GM23338 (cell line): Measurements from ENCODE around the gene SARNP. TPM values are rescaled to one million over a fixed set of nuclear protein-coding genes. Genes with fewer than 3 reads are reported as not detected.

Experiments used
- ATAC-seq: fragments of 200-7000 bp; cut with Tn5 transposase; 3 replicates; pipeline ENCODE4 v1.9.1; 2020
- DNase-seq: peaks from one replicate; pipeline ENCODE4 v3.0.0-alpha.2; 2015; ENCODE audit warnings: low spot score
- H2AFZ ChIP-seq: fragments of 200-600 bp; sonication (generic); 2 replicates; pipeline ENCODE4 v1.8.0; 2016; ENCODE audit warnings: antibody characterized with exemption, mild to moderate bottlenecking, moderate library complexity
- H3F3A ChIP-seq: fragments of 200-600 bp; sonication (generic); replicated peaks from 2 replicates; pipeline ENCODE4 v1.8.0; 2017; ENCODE audit warnings: antibody characterized with exemption, mixed run types, low read depth
- H3K27ac ChIP-seq: fragments of 200-600 bp; sonication (generic); 2 replicates; pipeline ENCODE4 v1.6.1; 2016; ENCODE audit warnings: low read depth
- H3K27me3 ChIP-seq: fragments of 200-600 bp; sonication (generic); 2 replicates; pipeline ENCODE4 v1.8.0; 2016; ENCODE audit warnings: mild to moderate bottlenecking, mixed run types, moderate library complexity; ENCODE audit not compliant: insufficient read depth
- H3K36me3 ChIP-seq: fragments of 200-600 bp; sonication (generic); 2 replicates; pipeline ENCODE4 v1.8.0; 2016; ENCODE audit warnings: mild to moderate bottlenecking; ENCODE audit not compliant: insufficient read depth
- H3K4me1 ChIP-seq: fragments of 200-600 bp; sonication (generic); 2 replicates; pipeline ENCODE4 v1.8.0; 2016; ENCODE audit warnings: mild to moderate bottlenecking, moderate library complexity; ENCODE audit not compliant: insufficient read depth
- H3K4me2 ChIP-seq: fragments of 200-600 bp; sonication (generic); 2 replicates; pipeline ENCODE4 v1.7.1; 2017; ENCODE audit warnings: mixed run types
- H3K4me3 ChIP-seq: fragments of 200-600 bp; sonication (generic); 2 replicates; pipeline ENCODE4 v1.6.1; 2016; ENCODE audit warnings: mixed run types
- H3K79me2 ChIP-seq: fragments of 200-600 bp; sonication (generic); replicated peaks from 2 replicates; pipeline ENCODE4 v1.8.0; 2017; ENCODE audit warnings: mild to moderate bottlenecking; ENCODE audit not compliant: insufficient read depth
- H3K9me2 ChIP-seq: fragments of 200-600 bp; sonication (generic); 2 replicates; pipeline ENCODE4 v1.8.0; 2017; ENCODE audit not compliant: insufficient read depth
- H4K20me1 ChIP-seq: fragments of 200-600 bp; sonication (generic); replicated peaks from 2 replicates; pipeline ENCODE4 v1.8.0; 2017; ENCODE audit warnings: mild to moderate bottlenecking; ENCODE audit not compliant: insufficient read depth
- H3K27ac Mint-ChIP-seq: 2 replicates; pipeline ENCODE4 v1.8.0; 2020; ENCODE audit warnings: inconsistent platforms, mild to moderate bottlenecking, moderate library complexity, mixed read lengths
- H3K27me3 Mint-ChIP-seq: 3 replicates; pipeline ENCODE4 v1.8.0; 2022; ENCODE audit warnings: low read depth, mild to moderate bottlenecking, moderate library complexity, mixed read lengths, inconsistent platforms; ENCODE audit not compliant: insufficient read depth, poor library complexity
- H3K36me3 Mint-ChIP-seq: 3 replicates; pipeline ENCODE4 v1.8.0; 2021; ENCODE audit warnings: low read depth, mild to moderate bottlenecking, inconsistent platforms, moderate library complexity, mixed read lengths
- H3K4me1 Mint-ChIP-seq: 3 replicates; pipeline ENCODE4 v1.8.0; 2020; ENCODE audit warnings: mild to moderate bottlenecking, inconsistent platforms, mixed read lengths
- H3K4me3 Mint-ChIP-seq: 3 replicates; pipeline ENCODE4 v1.8.0; 2021; ENCODE audit warnings: moderate library complexity, mild to moderate bottlenecking, inconsistent platforms, mixed read lengths
- H3K9me3 Mint-ChIP-seq: 3 replicates; pipeline ENCODE4 v1.8.0; 2020; ENCODE audit warnings: moderate library complexity, mild to moderate bottlenecking, inconsistent platforms, mixed read lengths
- CREB1 ChIP-seq: fragments of 250-450 bp; sonication (Bioruptor Pico); IDR thresholded peaks from 2 replicates; pipeline ENCODE4 v1.5.0; 2020; ENCODE audit warnings: low read depth, mild to moderate bottlenecking, moderate library complexity
- EZH2 ChIP-seq: fragments of 200-600 bp; sonication (generic); IDR thresholded peaks from one replicate; pipeline ENCODE4 v1.8.0; 2017; ENCODE audit warnings: antibody characterized with exemption, mild to moderate bottlenecking, low read depth; ENCODE audit not compliant: unreplicated experiment
- EZH2phosphoT487 ChIP-seq: fragments of 200-600 bp; sonication (generic); IDR thresholded peaks from one replicate; pipeline ENCODE4 v1.8.1; 2018; ENCODE audit warnings: antibody characterized with exemption; ENCODE audit not compliant: unreplicated experiment
- JUNB ChIP-seq: IDR thresholded peaks from one replicate; pipeline ENCODE4 v1.6.1; 2016; ENCODE audit warnings: antibody characterized with exemption; ENCODE audit not compliant: unreplicated experiment
- NANOG ChIP-seq: IDR thresholded peaks from 2 replicates; pipeline ENCODE4 v1.6.1; 2016; ENCODE audit warnings: antibody characterized with exemption, borderline replicate concordance
- POLR2AphosphoS5 ChIP-seq: IDR thresholded peaks from 2 replicates; pipeline ENCODE4 v1.6.1; 2016; ENCODE audit warnings: antibody characterized with exemption, low read depth
- STAT1 ChIP-seq: IDR thresholded peaks from one replicate; pipeline ENCODE4 v1.6.1; 2016; ENCODE audit warnings: antibody characterized with exemption; ENCODE audit not compliant: unreplicated experiment
- ZNF114 ChIP-seq: fragments of 250-450 bp; sonication (Bioruptor Pico); IDR thresholded peaks from 2 replicates; pipeline ENCODE4 v1.5.0; 2020; ENCODE audit warnings: mild to moderate bottlenecking, moderate library complexity
- ZNF331 ChIP-seq: fragments of 250-450 bp; sonication (Bioruptor Pico); IDR thresholded peaks from 2 replicates; pipeline ENCODE4 v1.5.0; 2020; ENCODE audit warnings: low read depth, mild to moderate bottlenecking, moderate library complexity
- polyA plus RNA-seq: library from polyadenylated mRNA; unstranded; fragments of >200 nt; fragmentation: Nextera tagmentation; extraction: Ambion mirVana; gene quantifications from 2 replicates; pipeline ENCODE4 v1.2.1, GENCODE V29; 2016
- total RNA-seq: library from RNA; depleted of rRNA; stranded (reverse); fragments of >200 nt; shearing (Covaris generic); gene quantifications from 2 replicates; pipeline ENCODE4 v1.2.3, GENCODE V29; 2014
- TF ChIP-seq, protein P1 (sequence below): IDR thresholded peaks from one replicate; pipeline ENCODE4 v1.6.1; 2018; ENCODE audit warnings: antibody characterized with exemption; ENCODE audit not compliant: unreplicated experiment
- TF ChIP-seq, protein P2 (sequence below): IDR thresholded peaks from 2 replicates; pipeline ENCODE4 v1.6.1; 2016; ENCODE audit warnings: antibody characterized with exemption
- TF ChIP-seq, protein P3 (sequence below), 2 experiments: fragments of 200-600 bp in 1 of 2; sonication (generic) in 1 of 2; conservative IDR thresholded peaks; 2 replicates each; pipeline versions ENCODE4 v1.5.1 to v1.6.1; 2016 to 2017; ENCODE audit warnings: antibody characterized with exemption in 2 of 2, low read depth in 2 of 2, mild to moderate bottlenecking in 2 of 2, moderate library complexity in 1 of 2
- TF ChIP-seq, protein P4 (sequence below): fragments of 250-450 bp; sonication (Bioruptor Pico); IDR thresholded peaks from 2 replicates; pipeline ENCODE4 v1.5.0; 2020; ENCODE audit warnings: mild to moderate bottlenecking, moderate library complexity

SARNP gene
- total and polyA plus RNA-seq, 2 experiments from 2014 or later, result 96.0 to 313 TPM

DNA sequence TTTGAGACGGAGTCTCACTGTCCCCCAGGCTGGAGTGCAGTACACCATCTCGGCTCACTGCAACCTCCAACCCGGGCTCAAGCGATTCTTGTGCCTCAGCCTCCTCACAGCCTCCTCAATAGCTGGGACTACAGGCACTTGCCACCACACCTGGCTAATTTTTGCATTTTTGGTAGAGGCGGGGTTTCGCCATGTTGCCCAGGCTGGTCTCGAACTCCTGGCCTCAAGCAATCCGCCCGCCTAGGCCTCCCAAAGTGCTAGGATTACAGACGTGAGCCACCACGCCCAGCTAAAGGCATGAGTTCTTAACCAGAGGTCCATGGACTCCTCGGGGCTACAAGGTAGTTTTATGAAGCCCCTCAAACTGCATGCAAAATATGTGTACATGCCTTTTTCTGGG, 2.1 kb downstream of the SARNP start:
- no peaks in the 10 kb centered on the region for H3K27me3 Mint-ChIP-seq
- H3K4me3 ChIP-seq, result peak overlapping the region; percentile 77
- H3K4me1 ChIP-seq, result peaks cover 50% of the 10 kb centered on the region
- H3F3A ChIP-seq, result peaks cover 18% of the 10 kb centered on the region; the same call in 1 of the 2 replicates
- H3K36me3 Mint-ChIP-seq, result peaks cover 31% of the 10 kb centered on the region
- no peak for ATAC-seq
- no peaks in the 10 kb centered on the region for H3K9me2 ChIP-seq
- no peak overlapping the region for H2AFZ ChIP-seq
- peaks cover 86% of the 10 kb centered on the region for H3K79me2 ChIP-seq
- H3K9me3 Mint-ChIP-seq, result no peaks in the 10 kb centered on the region
- H3K36me3 ChIP-seq, result peaks cover 12% of the 10 kb centered on the region
- DNase-seq, result no peak
- H3K27ac Mint-ChIP-seq, result no peak overlapping the region; the same call in 1 of the 2 replicates
- TF ChIP-seq, protein P1, sequence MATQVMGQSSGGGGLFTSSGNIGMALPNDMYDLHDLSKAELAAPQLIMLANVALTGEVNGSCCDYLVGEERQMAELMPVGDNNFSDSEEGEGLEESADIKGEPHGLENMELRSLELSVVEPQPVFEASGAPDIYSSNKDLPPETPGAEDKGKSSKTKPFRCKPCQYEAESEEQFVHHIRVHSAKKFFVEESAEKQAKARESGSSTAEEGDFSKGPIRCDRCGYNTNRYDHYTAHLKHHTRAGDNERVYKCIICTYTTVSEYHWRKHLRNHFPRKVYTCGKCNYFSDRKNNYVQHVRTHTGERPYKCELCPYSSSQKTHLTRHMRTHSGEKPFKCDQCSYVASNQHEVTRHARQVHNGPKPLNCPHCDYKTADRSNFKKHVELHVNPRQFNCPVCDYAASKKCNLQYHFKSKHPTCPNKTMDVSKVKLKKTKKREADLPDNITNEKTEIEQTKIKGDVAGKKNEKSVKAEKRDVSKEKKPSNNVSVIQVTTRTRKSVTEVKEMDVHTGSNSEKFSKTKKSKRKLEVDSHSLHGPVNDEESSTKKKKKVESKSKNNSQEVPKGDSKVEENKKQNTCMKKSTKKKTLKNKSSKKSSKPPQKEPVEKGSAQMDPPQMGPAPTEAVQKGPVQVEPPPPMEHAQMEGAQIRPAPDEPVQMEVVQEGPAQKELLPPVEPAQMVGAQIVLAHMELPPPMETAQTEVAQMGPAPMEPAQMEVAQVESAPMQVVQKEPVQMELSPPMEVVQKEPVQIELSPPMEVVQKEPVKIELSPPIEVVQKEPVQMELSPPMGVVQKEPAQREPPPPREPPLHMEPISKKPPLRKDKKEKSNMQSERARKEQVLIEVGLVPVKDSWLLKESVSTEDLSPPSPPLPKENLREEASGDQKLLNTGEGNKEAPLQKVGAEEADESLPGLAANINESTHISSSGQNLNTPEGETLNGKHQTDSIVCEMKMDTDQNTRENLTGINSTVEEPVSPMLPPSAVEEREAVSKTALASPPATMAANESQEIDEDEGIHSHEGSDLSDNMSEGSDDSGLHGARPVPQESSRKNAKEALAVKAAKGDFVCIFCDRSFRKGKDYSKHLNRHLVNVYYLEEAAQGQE, result no peak
- TF ChIP-seq, protein P2, sequence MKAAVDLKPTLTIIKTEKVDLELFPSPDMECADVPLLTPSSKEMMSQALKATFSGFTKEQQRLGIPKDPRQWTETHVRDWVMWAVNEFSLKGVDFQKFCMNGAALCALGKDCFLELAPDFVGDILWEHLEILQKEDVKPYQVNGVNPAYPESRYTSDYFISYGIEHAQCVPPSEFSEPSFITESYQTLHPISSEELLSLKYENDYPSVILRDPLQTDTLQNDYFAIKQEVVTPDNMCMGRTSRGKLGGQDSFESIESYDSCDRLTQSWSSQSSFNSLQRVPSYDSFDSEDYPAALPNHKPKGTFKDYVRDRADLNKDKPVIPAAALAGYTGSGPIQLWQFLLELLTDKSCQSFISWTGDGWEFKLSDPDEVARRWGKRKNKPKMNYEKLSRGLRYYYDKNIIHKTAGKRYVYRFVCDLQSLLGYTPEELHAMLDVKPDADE, result no peak
- TF ChIP-seq CREB1 (CRISPR knock-in tag), result no peak
- TF ChIP-seq POLR2AphosphoS5, result no peak
- TF ChIP-seq ZNF114 (CRISPR knock-in tag), result no peak
- no peak for TF ChIP-seq NANOG
- TF ChIP-seq, protein P3, sequence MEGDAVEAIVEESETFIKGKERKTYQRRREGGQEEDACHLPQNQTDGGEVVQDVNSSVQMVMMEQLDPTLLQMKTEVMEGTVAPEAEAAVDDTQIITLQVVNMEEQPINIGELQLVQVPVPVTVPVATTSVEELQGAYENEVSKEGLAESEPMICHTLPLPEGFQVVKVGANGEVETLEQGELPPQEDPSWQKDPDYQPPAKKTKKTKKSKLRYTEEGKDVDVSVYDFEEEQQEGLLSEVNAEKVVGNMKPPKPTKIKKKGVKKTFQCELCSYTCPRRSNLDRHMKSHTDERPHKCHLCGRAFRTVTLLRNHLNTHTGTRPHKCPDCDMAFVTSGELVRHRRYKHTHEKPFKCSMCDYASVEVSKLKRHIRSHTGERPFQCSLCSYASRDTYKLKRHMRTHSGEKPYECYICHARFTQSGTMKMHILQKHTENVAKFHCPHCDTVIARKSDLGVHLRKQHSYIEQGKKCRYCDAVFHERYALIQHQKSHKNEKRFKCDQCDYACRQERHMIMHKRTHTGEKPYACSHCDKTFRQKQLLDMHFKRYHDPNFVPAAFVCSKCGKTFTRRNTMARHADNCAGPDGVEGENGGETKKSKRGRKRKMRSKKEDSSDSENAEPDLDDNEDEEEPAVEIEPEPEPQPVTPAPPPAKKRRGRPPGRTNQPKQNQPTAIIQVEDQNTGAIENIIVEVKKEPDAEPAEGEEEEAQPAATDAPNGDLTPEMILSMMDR (conservative IDR thresholded peaks at IDR 0.05; ENCODE audit: low read depth in 2 of 2), result no peak
- TF ChIP-seq STAT1, result no peak
- TF ChIP-seq EZH2, result no peak
- TF ChIP-seq, protein P4, sequence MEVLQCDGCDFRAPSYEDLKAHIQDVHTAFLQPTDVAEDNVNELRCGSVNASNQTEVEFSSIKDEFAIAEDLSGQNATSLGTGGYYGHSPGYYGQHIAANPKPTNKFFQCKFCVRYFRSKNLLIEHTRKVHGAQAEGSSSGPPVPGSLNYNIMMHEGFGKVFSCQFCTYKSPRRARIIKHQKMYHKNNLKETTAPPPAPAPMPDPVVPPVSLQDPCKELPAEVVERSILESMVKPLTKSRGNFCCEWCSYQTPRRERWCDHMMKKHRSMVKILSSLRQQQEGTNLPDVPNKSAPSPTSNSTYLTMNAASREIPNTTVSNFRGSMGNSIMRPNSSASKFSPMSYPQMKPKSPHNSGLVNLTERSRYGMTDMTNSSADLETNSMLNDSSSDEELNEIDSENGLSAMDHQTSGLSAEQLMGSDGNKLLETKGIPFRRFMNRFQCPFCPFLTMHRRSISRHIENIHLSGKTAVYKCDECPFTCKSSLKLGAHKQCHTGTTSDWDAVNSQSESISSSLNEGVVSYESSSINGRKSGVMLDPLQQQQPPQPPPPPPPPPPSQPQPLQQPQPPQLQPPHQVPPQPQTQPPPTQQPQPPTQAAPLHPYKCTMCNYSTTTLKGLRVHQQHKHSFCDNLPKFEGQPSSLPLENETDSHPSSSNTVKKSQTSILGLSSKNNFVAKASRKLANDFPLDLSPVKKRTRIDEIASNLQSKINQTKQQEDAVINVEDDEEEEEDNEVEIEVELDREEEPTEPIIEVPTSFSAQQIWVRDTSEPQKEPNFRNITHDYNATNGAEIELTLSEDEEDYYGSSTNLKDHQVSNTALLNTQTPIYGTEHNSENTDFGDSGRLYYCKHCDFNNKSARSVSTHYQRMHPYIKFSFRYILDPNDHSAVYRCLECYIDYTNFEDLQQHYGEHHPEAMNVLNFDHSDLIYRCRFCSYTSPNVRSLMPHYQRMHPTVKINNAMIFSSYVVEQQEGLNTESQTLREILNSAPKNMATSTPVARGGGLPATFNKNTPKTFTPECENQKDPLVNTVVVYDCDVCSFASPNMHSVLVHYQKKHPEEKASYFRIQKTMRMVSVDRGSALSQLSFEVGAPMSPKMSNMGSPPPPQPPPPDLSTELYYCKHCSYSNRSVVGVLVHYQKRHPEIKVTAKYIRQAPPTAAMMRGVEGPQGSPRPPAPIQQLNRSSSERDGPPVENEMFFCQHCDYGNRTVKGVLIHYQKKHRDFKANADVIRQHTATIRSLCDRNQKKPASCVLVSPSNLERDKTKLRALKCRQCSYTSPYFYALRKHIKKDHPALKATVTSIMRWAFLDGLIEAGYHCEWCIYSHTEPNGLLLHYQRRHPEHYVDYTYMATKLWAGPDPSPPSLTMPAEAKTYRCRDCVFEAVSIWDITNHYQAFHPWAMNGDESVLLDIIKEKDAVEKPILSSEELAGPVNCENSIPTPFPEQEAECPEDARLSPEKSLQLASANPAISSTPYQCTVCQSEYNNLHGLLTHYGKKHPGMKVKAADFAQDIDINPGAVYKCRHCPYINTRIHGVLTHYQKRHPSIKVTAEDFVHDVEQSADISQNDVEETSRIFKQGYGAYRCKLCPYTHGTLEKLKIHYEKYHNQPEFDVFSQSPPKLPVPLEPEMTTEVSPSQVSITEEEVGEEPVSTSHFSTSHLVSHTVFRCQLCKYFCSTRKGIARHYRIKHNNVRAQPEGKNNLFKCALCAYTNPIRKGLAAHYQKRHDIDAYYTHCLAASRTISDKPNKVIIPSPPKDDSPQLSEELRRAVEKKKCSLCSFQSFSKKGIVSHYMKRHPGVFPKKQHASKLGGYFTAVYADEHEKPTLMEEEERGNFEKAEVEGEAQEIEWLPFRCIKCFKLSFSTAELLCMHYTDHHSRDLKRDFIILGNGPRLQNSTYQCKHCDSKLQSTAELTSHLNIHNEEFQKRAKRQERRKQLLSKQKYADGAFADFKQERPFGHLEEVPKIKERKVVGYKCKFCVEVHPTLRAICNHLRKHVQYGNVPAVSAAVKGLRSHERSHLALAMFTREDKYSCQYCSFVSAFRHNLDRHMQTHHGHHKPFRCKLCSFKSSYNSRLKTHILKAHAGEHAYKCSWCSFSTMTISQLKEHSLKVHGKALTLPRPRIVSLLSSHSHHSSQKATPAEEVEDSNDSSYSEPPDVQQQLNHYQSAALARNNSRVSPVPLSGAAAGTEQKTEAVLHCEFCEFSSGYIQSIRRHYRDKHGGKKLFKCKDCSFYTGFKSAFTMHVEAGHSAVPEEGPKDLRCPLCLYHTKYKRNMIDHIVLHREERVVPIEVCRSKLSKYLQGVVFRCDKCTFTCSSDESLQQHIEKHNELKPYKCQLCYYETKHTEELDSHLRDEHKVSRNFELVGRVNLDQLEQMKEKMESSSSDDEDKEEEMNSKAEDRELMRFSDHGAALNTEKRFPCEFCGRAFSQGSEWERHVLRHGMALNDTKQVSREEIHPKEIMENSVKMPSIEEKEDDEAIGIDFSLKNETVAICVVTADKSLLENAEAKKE (CRISPR knock-in tag), result no peak
- no peak for TF ChIP-seq JUNB
- TF ChIP-seq ZNF331 (CRISPR knock-in tag), result no peak
- TF ChIP-seq EZH2phosphoT487, result no peak
- H4K20me1 ChIP-seq, result peaks cover 50% of the 10 kb centered on the region
- H3K4me1 Mint-ChIP-seq, result peaks cover 40% of the 10 kb centered on the region
- H3K4me3 Mint-ChIP-seq, result no peak overlapping the region; the same call in 1 of the 3 replicates
- H3K27ac ChIP-seq, result peak overlapping the region; percentile 40; the same call in 1 of the 2 replicates
- no peaks in the 10 kb centered on the region for H3K27me3 ChIP-seq
- peak overlapping the region; percentile 80 for H3K4me2 ChIP-seq
